HEK293 (cell line): ENCODE data around the gene PRCP.

Source experiments
- CTCF ChIP-seq: fragments of 450-650 bp; formaldehyde crosslinking; IDR thresholded peaks from 2 replicates; pipeline ENCODE4 v1.5.1; 2016; ENCODE audit warnings: missing biosample characterization, missing genetic modification characterization
- ELK4 ChIP-seq: IDR thresholded peaks from 2 replicates; pipeline ENCODE4 v1.6.1; 2011; ENCODE audit warnings: mild to moderate bottlenecking, low read depth, low read length, borderline replicate concordance
- PRDM1 ChIP-seq: fragments of 450-650 bp; formaldehyde crosslinking; IDR thresholded peaks from 2 replicates; pipeline ENCODE4; 2016; ENCODE audit warnings: missing biosample characterization, missing genetic modification characterization
- ZNF175 ChIP-seq: fragments of 450-650 bp; formaldehyde crosslinking; IDR thresholded peaks from 2 replicates; pipeline ENCODE4 v1.5.1; 2016; ENCODE audit warnings: missing biosample characterization, missing genetic modification characterization
- ZNF529 ChIP-seq: fragments of 450-650 bp; formaldehyde crosslinking; IDR thresholded peaks from 2 replicates; pipeline ENCODE4 v1.5.1; 2017; ENCODE audit warnings: missing genetic modification characterization, missing biosample characterization; ENCODE audit not compliant: insufficient replicate concordance
- ZNF558 ChIP-seq: fragments of 450-650 bp; formaldehyde crosslinking; IDR thresholded peaks from 2 replicates; pipeline ENCODE4 v1.5.1; 2016; ENCODE audit warnings: missing biosample characterization, missing genetic modification characterization
- ZNF596 ChIP-seq: fragments of 450-650 bp; IDR thresholded peaks from 2 replicates; pipeline ENCODE4 v1.5.0; 2018; ENCODE audit warnings: missing biosample characterization, mild to moderate bottlenecking, missing genetic modification characterization, moderate library complexity
- ZNF610 ChIP-seq: fragments of 450-650 bp; formaldehyde crosslinking; IDR thresholded peaks from 2 replicates; pipeline ENCODE4 v1.5.1; 2016; ENCODE audit warnings: missing biosample characterization, missing genetic modification characterization, borderline replicate concordance
- ZNF629 ChIP-seq: fragments of 450-650 bp; formaldehyde crosslinking; IDR thresholded peaks from 2 replicates; pipeline ENCODE4 v1.5.1; 2017; ENCODE audit warnings: missing biosample characterization, missing genetic modification characterization

GRCh38 chr11:82791779-82792178 is 108.5 kb downstream of the PRCP start:
- TF ChIP-seq ZNF558 (no peak), PRDM1 (tag by site-specific recombination) (no peak), ZNF610 (tag by site-specific recombination) (no peak), ZNF175 (tag by site-specific recombination) (no peak), ZNF629 (tag by site-specific recombination) (no peak), ZNF596 (tag by site-specific recombination) (no peak), CTCF (tag by site-specific recombination) (no peak), ZNF529 (tag by site-specific recombination) (no peak), ELK4 (no peak)
